T-cell (primary cell): Measurements from ENCODE around the gene PTPRT. TPM values are rescaled to one million over a fixed set of nuclear protein-coding genes. Genes with fewer than 3 reads are reported as not detected.

Experiments used
- ATAC-seq, 4 experiments: fragments of 200-7000 bp in 3 of 4; fragments of 150-1000 bp in 1 of 4; cut with Tn5 transposase; replicated peaks in 1 of 4; 1 replicate in 3 of 4; 2 replicates in 1 of 4; pipeline ENCODE4 v1.10.0; 2021; ENCODE audit warnings: moderate library complexity in 3 of 4, mild to moderate bottlenecking in 2 of 4, moderate number of reproducible peaks in 1 of 4
- CTCF ChIA-PET, 2 donors: fragments of 300-600 bp; sonication (Branson Sonifier 250); formaldehyde crosslinking; loops; one replicate each; lab custom pipeline; 2022; ENCODE audit warnings: antibody characterized with exemption in 2 of 2; lab: Charles Lee
- POLR2A ChIA-PET, 2 donors: fragments of 300-600 bp; sonication (Branson Sonifier 250); formaldehyde crosslinking; loops; one replicate each; lab custom pipeline; 2022; ENCODE audit warnings: antibody characterized with exemption in 2 of 2; lab: Charles Lee
- DNase-seq, 35 experiments: peaks; one replicate each; pipeline versions ENCODE4 v3.0.0 to v3.0.0-alpha.2; 2013 to 2023
- H3K27ac ChIP-seq: one replicate; pipeline ENCODE4 v1.5.1; 2013; ENCODE audit warnings: low read length
- H3K27me3 ChIP-seq, 2 experiments: replicated peaks in 1 of 2; 1 replicate in 1 of 2; 2 replicates in 1 of 2; pipeline versions ENCODE4 v1.6.1 to v1.7.0; 2013; ENCODE audit warnings: low read length in 1 of 2, mixed read lengths in 1 of 2; ENCODE audit not compliant: control insufficient read depth in 2 of 2, insufficient read depth in 2 of 2; ENCODE audit errors: extremely low read depth in 1 of 2
- H3K36me3 ChIP-seq, 2 donors: 1 replicate in 1 of 2; 2 replicates in 1 of 2; pipeline versions ENCODE4 v1.6.1 to v1.7.0; 2013; ENCODE audit warnings: low read length in 1 of 2; ENCODE audit not compliant: control insufficient read depth in 2 of 2, insufficient read depth in 1 of 2; ENCODE audit errors: extremely low read depth in 1 of 2
- H3K4me1 ChIP-seq, 2 experiments: 1 replicate in 1 of 2; 2 replicates in 1 of 2; pipeline versions ENCODE4 v1.6.1 to v1.7.0; 2013; ENCODE audit warnings: low read length in 2 of 2, mixed read lengths in 1 of 2; ENCODE audit not compliant: insufficient read depth in 2 of 2, control insufficient read depth in 1 of 2; ENCODE audit errors: extremely low read depth in 1 of 2
- H3K4me3 ChIP-seq, 2 donors: 1 replicate in 1 of 2; 2 replicates in 1 of 2; pipeline versions ENCODE4 v1.5.1 to v1.7.0; 2013; ENCODE audit warnings: mild to moderate bottlenecking in 2 of 2, low read length in 1 of 2, moderate library complexity in 1 of 2; ENCODE audit not compliant: control insufficient read depth in 1 of 2; ENCODE audit errors: extremely low read depth in 1 of 2
- H3K9me3 ChIP-seq: 2 replicates; pipeline ENCODE4 v1.7.0; 2013
- H3K27ac Mint-ChIP-seq, 2 donors: one replicate each; pipeline ENCODE4 v1.8.0; 2020 to 2021; ENCODE audit warnings: mild to moderate bottlenecking in 2 of 2, mixed read lengths in 2 of 2
- H3K27me3 Mint-ChIP-seq, 2 donors: one replicate each; pipeline ENCODE4 v1.8.0; 2021 to 2022; ENCODE audit warnings: mixed read lengths in 2 of 2
- H3K36me3 Mint-ChIP-seq: one replicate; pipeline ENCODE4 v1.8.0; 2021; ENCODE audit warnings: mixed read lengths
- H3K4me1 Mint-ChIP-seq, 3 donors: one replicate each; pipeline ENCODE4 v1.8.0; 2020 to 2022; ENCODE audit warnings: mixed read lengths in 3 of 3, mild to moderate bottlenecking in 1 of 3
- H3K4me3 Mint-ChIP-seq, 3 donors: one replicate each; pipeline ENCODE4 v1.8.0; 2020 to 2022; ENCODE audit warnings: mild to moderate bottlenecking in 3 of 3, mixed read lengths in 3 of 3, moderate library complexity in 3 of 3
- H3K9me3 Mint-ChIP-seq, 3 donors: one replicate each; pipeline ENCODE4 v1.8.0; 2020 to 2022; ENCODE audit warnings: mixed read lengths in 3 of 3
- WGBS: methylation state at CpG from one replicate; pipeline ENCODE4 v1.1.5; 2013; ENCODE audit warnings: missing lambda C conversion rate; ENCODE audit not compliant: insufficient coverage; 5-methylcytosine and 5-hydroxymethylcytosine counted together
- total RNA-seq, 35 experiments: library from RNA in 6 of 35; stranded (reverse) in 6 of 35; fragments of 120-200 nt in 1 of 35; gene quantifications; one replicate each; pipeline versions ENCODE4 v1.2.1 to v1.2.4 and lab custom pipeline; 2013 to 2026

Gene PTPRT
- total RNA-seq, 5 donors from 2014 or later (not counting 1 experiment from before 2014, with no cell fraction given), result not detected

DNA sequence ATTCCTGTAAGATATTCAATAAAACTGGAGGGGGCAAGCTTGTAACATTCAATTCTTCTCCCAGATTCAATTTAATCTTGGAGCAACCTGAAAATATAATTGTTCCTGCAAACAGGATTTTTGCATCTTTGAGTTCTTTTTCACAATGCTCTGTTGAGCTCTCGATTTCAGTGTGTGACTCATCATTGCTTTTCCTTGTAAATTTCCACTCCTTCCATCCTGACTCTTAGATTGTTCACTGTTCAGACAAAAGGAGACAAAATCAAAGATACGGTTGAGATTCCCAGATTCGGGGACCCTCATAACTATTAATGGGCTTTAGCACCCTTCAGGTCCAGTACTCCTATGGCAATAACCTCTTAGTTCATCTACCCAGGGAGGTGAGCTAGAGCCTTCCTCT lies 999.6 kb downstream of the PTPRT start:
- 71% methylated on average over 1 of the region's 3 CpGs for WGBS
- Mint-ChIP-seq H3K27me3 (no peaks in the 10 kb centered on the region), H3K4me1 (no peaks in the 10 kb centered on the region), H3K4me3 (no peak overlapping the region), H3K9me3 (peaks cover 0 to 16% (median 4%) of the 10 kb centered on the region in 3 donors), H3K27ac (no peak overlapping the region), H3K36me3 (no peaks in the 10 kb centered on the region)
- ChIA-PET POLR2A (no interaction called here), CTCF (no interaction called here)
- Histone ChIP-seq H3K9me3 (no peaks in the 10 kb centered on the region), H3K27me3 (no peaks in the 10 kb centered on the region), H3K36me3 (no peaks in the 10 kb centered on the region), H3K4me1 (no peaks in the 10 kb centered on the region), H3K27ac (no peak overlapping the region), H3K4me3 (no peak overlapping the region)
- no peak for ATAC-seq
- DNase-seq, result no peak

DNA sequence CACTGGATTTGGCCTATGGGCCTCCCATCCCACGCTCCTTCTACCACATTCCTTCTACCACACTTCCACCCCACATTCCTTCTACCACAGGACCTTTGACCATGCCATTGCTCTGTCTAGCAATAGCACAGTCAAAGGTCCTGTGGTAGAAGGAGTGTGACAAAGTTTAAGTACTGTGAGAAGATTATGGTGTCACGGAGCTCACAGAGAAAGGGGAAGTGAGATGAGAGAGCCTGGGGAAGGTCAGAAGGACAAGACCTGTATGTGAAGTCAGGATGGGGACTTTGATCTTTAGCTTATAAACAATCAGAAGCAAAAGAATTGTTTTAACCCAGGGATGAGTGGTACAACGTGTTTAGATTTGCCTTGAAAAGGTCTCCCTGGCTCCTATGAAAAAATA lies 1003.4 kb downstream of the PTPRT start:
- ATAC-seq, result no peak
- peaks cover 0 to 9% (median 0%) of the 10 kb centered on the region in 3 donors for H3K9me3 Mint-ChIP-seq
- no peak overlapping the region for H3K27ac ChIP-seq
- H3K27me3 ChIP-seq, result no peaks in the 10 kb centered on the region
- H3K36me3 ChIP-seq, result no peaks in the 10 kb centered on the region
- no peaks in the 10 kb centered on the region for H3K4me1 Mint-ChIP-seq
- POLR2A ChIA-PET, result no interaction called here
- H3K4me3 Mint-ChIP-seq, result no peak overlapping the region
- CTCF ChIA-PET, result no interaction called here
- no peak overlapping the region for H3K4me3 ChIP-seq
- H3K27ac Mint-ChIP-seq, result no peak overlapping the region
- H3K9me3 ChIP-seq, result no peaks in the 10 kb centered on the region
- H3K36me3 Mint-ChIP-seq, result no peaks in the 10 kb centered on the region
- H3K27me3 Mint-ChIP-seq, result no peaks in the 10 kb centered on the region
- WGBS, result 28% methylated on average over 2 of the region's 3 CpGs
- no peak for DNase-seq
- no peaks in the 10 kb centered on the region for H3K4me1 ChIP-seq

DNA sequence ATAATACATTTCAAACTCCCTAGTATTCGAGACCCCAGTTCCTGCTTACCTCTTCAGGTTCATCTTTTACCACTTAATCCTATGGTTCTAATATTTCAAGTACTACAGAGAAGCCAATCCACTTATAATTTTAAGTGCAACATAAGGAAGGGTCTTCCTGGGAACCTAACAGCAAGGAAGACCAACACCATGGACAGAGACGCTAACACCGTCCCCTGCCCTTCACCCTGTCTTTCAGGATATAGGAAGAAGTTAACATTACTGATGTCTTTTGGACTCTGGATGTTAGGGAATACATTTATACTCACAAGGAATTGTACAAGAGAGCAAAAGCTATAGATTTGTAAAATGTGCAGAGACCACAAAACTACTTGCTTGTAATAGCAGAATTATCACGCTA lies 1006.6 kb downstream of the PTPRT start:
- no peak for ATAC-seq
- Mint-ChIP-seq H3K4me3 (no peak overlapping the region), H3K36me3 (no peaks in the 10 kb centered on the region), H3K27me3 (no peaks in the 10 kb centered on the region), H3K4me1 (no peaks in the 10 kb centered on the region), H3K9me3 (peaks cover 2 to 5% (median 4%) of the 10 kb centered on the region in 3 donors), H3K27ac (no peak overlapping the region)
- Histone ChIP-seq H3K4me1 (no peaks in the 10 kb centered on the region), H3K36me3 (no peaks in the 10 kb centered on the region), H3K4me3 (no peak overlapping the region), H3K27ac (no peak overlapping the region), H3K27me3 (no peaks in the 10 kb centered on the region), H3K9me3 (no peaks in the 10 kb centered on the region)
- no peak for DNase-seq
- ChIA-PET POLR2A (interaction anchor here in 1 of 2 donors (0.7 kb wide), 1 partner anchor 637 kb away, joined by 4 read pairs; no protein-coding TSS in a partner anchor), CTCF (no interaction called here)
- 57% methylated on average over 1 of the region's 4 CpGs for WGBS

DNA sequence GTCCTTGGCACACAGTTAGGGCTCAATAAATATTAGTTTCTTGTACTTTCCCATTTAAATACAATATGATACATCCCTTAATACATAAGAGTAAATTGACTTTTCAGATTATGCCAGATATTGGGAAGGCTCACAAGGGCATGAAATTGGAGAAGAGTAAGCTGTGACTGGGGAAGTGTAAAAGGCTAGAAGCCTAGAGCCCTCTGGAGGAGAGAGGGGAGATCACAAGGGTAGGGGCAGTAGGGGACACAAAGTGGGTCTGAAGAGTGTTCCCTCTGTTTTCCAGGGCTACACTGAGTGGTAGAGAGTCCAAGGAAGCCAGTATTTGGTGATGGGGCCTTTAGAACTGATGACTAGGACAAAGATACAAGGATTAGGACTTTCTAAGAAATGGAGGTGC lies 1008.6 kb downstream of the PTPRT start:
- H3K4me3 Mint-ChIP-seq, result no peak overlapping the region
- no peaks in the 10 kb centered on the region for H3K4me1 ChIP-seq
- POLR2A ChIA-PET, result no interaction called here
- no peaks in the 10 kb centered on the region for H3K36me3 ChIP-seq
- H3K27ac Mint-ChIP-seq, result no peak overlapping the region
- CTCF ChIA-PET, result no interaction called here
- no peaks in the 10 kb centered on the region for H3K27me3 ChIP-seq
- no peaks in the 10 kb centered on the region for H3K36me3 Mint-ChIP-seq
- H3K9me3 Mint-ChIP-seq, result peaks cover 0 to 4% (median 2%) of the 10 kb centered on the region in 3 donors
- no peak overlapping the region for H3K4me3 ChIP-seq
- ATAC-seq, result no peak
- no peaks in the 10 kb centered on the region for H3K9me3 ChIP-seq
- H3K27me3 Mint-ChIP-seq, result no peaks in the 10 kb centered on the region
- no peak for DNase-seq
- H3K27ac ChIP-seq, result no peak overlapping the region
- no peaks in the 10 kb centered on the region for H3K4me1 Mint-ChIP-seq

DNA sequence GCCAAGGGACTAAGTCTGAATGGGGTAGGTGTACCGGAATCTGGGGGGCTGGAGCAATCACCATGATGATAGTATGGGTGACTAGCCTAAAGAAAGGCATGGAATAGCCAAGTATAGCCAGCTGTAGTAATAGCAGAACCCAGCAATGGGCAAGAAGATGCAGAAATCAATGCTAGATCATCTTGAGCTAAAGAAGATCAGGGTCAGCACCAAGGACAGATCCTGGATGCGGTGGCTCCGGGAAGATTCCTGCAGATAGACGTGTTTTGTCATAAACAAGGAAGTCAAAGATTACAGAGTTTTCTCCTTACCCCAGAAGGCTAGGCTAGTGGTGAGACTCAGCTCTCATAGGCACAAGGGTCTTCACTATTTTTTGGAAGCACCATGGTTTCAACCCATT lies 1009.9 kb downstream of the PTPRT start:
- Histone ChIP-seq H3K27ac (no peak overlapping the region), H3K36me3 (no peaks in the 10 kb centered on the region), H3K27me3 (no peaks in the 10 kb centered on the region), H3K4me3 (no peak overlapping the region), H3K9me3 (no peaks in the 10 kb centered on the region), H3K4me1 (no peaks in the 10 kb centered on the region)
- ATAC-seq (no peak), DNase-seq (no peak)
- no peaks in the 10 kb centered on the region for H3K27me3 Mint-ChIP-seq
- H3K4me3 Mint-ChIP-seq, result no peak overlapping the region
- H3K4me1 Mint-ChIP-seq, result no peaks in the 10 kb centered on the region
- peaks cover 2 to 7% (median 4%) of the 10 kb centered on the region in 3 donors for H3K9me3 Mint-ChIP-seq
- CTCF ChIA-PET, result no interaction called here
- 70% methylated on average over 2 of the region's 4 CpGs for WGBS
- H3K36me3 Mint-ChIP-seq, result no peaks in the 10 kb centered on the region
- POLR2A ChIA-PET, result no interaction called here
- H3K27ac Mint-ChIP-seq, result no peak overlapping the region

DNA sequence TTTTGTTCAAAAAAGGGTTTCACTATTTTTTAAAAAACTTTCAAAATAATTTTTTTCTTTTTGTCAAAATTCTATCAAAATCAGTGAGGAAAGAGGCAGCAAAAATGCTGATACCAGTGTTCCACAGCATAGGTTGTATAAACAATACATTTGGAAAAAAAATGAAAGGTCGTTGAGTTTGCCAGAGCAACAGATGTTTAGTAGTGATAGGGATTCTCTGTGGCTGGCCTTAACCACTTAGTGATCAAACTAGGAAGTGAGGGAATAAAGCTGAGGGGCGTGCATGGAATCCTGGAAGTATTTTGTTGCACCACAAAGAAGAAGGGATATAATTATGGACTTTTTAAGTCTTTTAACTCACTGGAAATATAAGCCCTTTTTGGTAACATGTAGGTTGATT lies 1016.3 kb downstream of the PTPRT start:
- Histone ChIP-seq H3K36me3 (no peaks in the 10 kb centered on the region), H3K9me3 (no peaks in the 10 kb centered on the region), H3K27me3 (no peaks in the 10 kb centered on the region), H3K4me1 (no peaks in the 10 kb centered on the region), H3K27ac (no peak overlapping the region), H3K4me3 (no peak overlapping the region)
- H3K27me3 Mint-ChIP-seq, result no peaks in the 10 kb centered on the region
- ChIA-PET POLR2A (no interaction called here), CTCF (no interaction called here)
- no peaks in the 10 kb centered on the region for H3K4me1 Mint-ChIP-seq
- H3K4me3 Mint-ChIP-seq, result no peak overlapping the region
- no peak overlapping the region for H3K27ac Mint-ChIP-seq
- WGBS, result 0% methylated on average over 1 of the region's 2 CpGs
- no peaks in the 10 kb centered on the region for H3K36me3 Mint-ChIP-seq
- ATAC-seq (no peak), DNase-seq (no peak)
- peaks cover 0 to 10% (median 0%) of the 10 kb centered on the region in 3 donors for H3K9me3 Mint-ChIP-seq
